GM12878 (cell line): ENCODE measurements around the gene KIR3DL2. TPM values are rescaled to one million over a fixed set of nuclear protein-coding genes. Genes with fewer than 3 reads are reported as not detected.
"Not testable (repeated sequence)": the region's sequence is repeated elsewhere in the genome, so short reads cannot be mapped to it uniquely, and the experiment has no call there.

Source experiments
- ATAC-seq: fragments of 200-7000 bp; cut with Tn5 transposase; 3 replicates; pipeline ENCODE4 v1.9.1; 2020; ENCODE audit warnings: mild to moderate bottlenecking, moderate library complexity
- BruUV-seq: library from RNA; stranded (reverse); fragments of 400-500 nt; replicated peaks from 2 replicates; lab custom pipeline; 2021; lab: Mats Ljungman, UMichigan
- CTCF ChIA-PET: fragments of 300-600 bp; sonication (Branson Sonifier 250); formaldehyde crosslinking; extraction: SDS; loops from one replicate; lab custom pipeline; 2021; ENCODE audit warnings: inconsistent platforms; lab: Yijun Ruan, JAX
- POLR2A ChIA-PET: fragments of 350-600 bp; formaldehyde crosslinking; extraction: SDS; loops from one replicate; lab custom pipeline; 2021; ENCODE audit warnings: inconsistent platforms; lab: Charles Lee
- RAD21 ChIA-PET: fragments of 300-600 bp; sonication (Branson Sonifier 250); formaldehyde crosslinking; loops from one replicate; lab custom pipeline; 2023; ENCODE audit warnings: antibody characterized with exemption; ENCODE audit not compliant: unreplicated experiment; lab: Charles Lee
- SMC1A ChIA-PET: fragments of 300-600 bp; sonication (Branson Sonifier 250); formaldehyde crosslinking; loops from one replicate; lab custom pipeline; 2023; ENCODE audit not compliant: unreplicated experiment, uncharacterized antibody; lab: Charles Lee
- DNase-seq: peaks from one replicate; pipeline ENCODE4 v3.0.0-alpha.2; 2011; ENCODE audit warnings: low read depth, low spot score
- FAIRE-seq: peaks from 3 replicates; lab custom pipeline; 2011; peaks lifted over from hg19 to GRCh38; lab: Jason Lieb, UNC
- H2AFZ ChIP-seq: 2 replicates; pipeline ENCODE4 v1.6.0; 2011; ENCODE audit warnings: low read depth, low read length, control low read depth; ENCODE audit not compliant: control insufficient read depth
- H3K27ac ChIP-seq: 2 replicates; pipeline ENCODE4 v1.5.1; 2011; ENCODE audit warnings: control low read depth; ENCODE audit not compliant: control insufficient read depth, insufficient read depth
- H3K27me3 ChIP-seq, 2 experiments: replicated peaks in 1 of 2; 2 replicates each; pipeline versions ENCODE4 v1.6.0 to v1.6.1; 2011; ENCODE audit warnings: low read length in 1 of 2; ENCODE audit not compliant: control insufficient read depth in 2 of 2, insufficient read depth in 2 of 2
- H3K36me3 ChIP-seq, 2 experiments: 2 replicates each; pipeline ENCODE4 v1.5.1; 2011; ENCODE audit warnings: low read length in 1 of 2; ENCODE audit not compliant: control insufficient read depth in 2 of 2, insufficient read depth in 2 of 2
- H3K4me1 ChIP-seq: 2 replicates; pipeline ENCODE4 v1.6.1; 2011; ENCODE audit warnings: mild to moderate bottlenecking, low read length, moderate library complexity, mixed read lengths; ENCODE audit not compliant: control insufficient read depth, insufficient read depth
- H3K4me2 ChIP-seq: 2 replicates; pipeline ENCODE4 v1.6.0; 2011; ENCODE audit warnings: control low read depth; ENCODE audit not compliant: control insufficient read depth, insufficient read depth
- H3K4me3 ChIP-seq: fragments of 200-600 bp; sonication (generic); 2 replicates; pipeline ENCODE4 v1.5.1; 2016
- H3K79me2 ChIP-seq: 2 replicates; pipeline ENCODE4 v1.6.0; 2011; ENCODE audit warnings: low read length; ENCODE audit not compliant: control insufficient read depth, insufficient read depth
- H3K9ac ChIP-seq: 2 replicates; pipeline ENCODE4 v1.8.0; 2011; ENCODE audit warnings: low read length, control low read depth, mixed read lengths; ENCODE audit not compliant: control insufficient read depth, insufficient read depth
- H3K9me3 ChIP-seq: replicated peaks from 3 replicates; pipeline ENCODE4 v1.5.1; 2011; ENCODE audit warnings: mild to moderate bottlenecking, low read length; ENCODE audit not compliant: control insufficient read depth, insufficient read depth
- H4K20me1 ChIP-seq: 2 replicates; pipeline ENCODE4 v1.6.0; 2011; ENCODE audit not compliant: control insufficient read depth, insufficient read depth
- ATF3 ChIP-seq: IDR thresholded peaks from 2 replicates; pipeline ENCODE4 v1.6.1; 2011; ENCODE audit warnings: low read depth, mild to moderate bottlenecking, low read length, moderate library complexity, borderline replicate concordance; ENCODE audit errors: extremely low read depth
- BACH1 ChIP-seq: fragments of 450-650 bp; IDR thresholded peaks from 2 replicates; pipeline ENCODE4 v1.6.1; 2017; ENCODE audit warnings: mild to moderate bottlenecking, borderline replicate concordance
- BMI1 ChIP-seq: fragments of 450-650 bp; IDR thresholded peaks from 2 replicates; pipeline ENCODE4 v1.6.1; 2016; ENCODE audit warnings: mild to moderate bottlenecking, moderate library complexity, borderline replicate concordance
- CBX5 ChIP-seq: sonication (generic); IDR thresholded peaks from 2 replicates; pipeline ENCODE4 v1.6.1; 2016; ENCODE audit warnings: low read depth, moderate library complexity, mild to moderate bottlenecking, inconsistent platforms
- ETV6 ChIP-seq, 2 experiments: fragments of 450-650 bp in 1 of 2; IDR thresholded peaks in 1 of 2; conservative IDR thresholded peaks in 1 of 2; 2 replicates each; pipeline ENCODE4 v1.6.1; 2014; ENCODE audit warnings: antibody characterized with exemption in 1 of 2, borderline replicate concordance in 1 of 2, low read depth in 1 of 2, mild to moderate bottlenecking in 1 of 2, moderate library complexity in 1 of 2
- FOXK2 ChIP-seq: fragments of 450-650 bp; IDR thresholded peaks from 2 replicates; pipeline ENCODE4 v1.6.1; 2017; ENCODE audit warnings: mild to moderate bottlenecking, moderate library complexity
- FOXM1 ChIP-seq: IDR thresholded peaks from 2 replicates; pipeline ENCODE4 v1.6.1; 2012; ENCODE audit warnings: low read depth, mild to moderate bottlenecking, inconsistent platforms, low read length, moderate library complexity
- KAT2A ChIP-seq: conservative IDR thresholded peaks from 2 replicates; pipeline ENCODE4 v1.6.1; 2011; ENCODE audit warnings: low read depth, low read length; ENCODE audit not compliant: control insufficient read depth
- KLF5 ChIP-seq: fragments of 450-650 bp; IDR thresholded peaks from 2 replicates; pipeline ENCODE4 v1.6.1; 2014; ENCODE audit warnings: mild to moderate bottlenecking; ENCODE audit not compliant: partially characterized antibody
- MTA3 ChIP-seq: IDR thresholded peaks from 2 replicates; pipeline ENCODE4 v1.6.1; 2012; ENCODE audit warnings: low read length, inconsistent platforms, borderline replicate concordance
- POLR2AphosphoS5 ChIP-seq: IDR thresholded peaks from 2 replicates; pipeline ENCODE4 v1.6.1; 2011; ENCODE audit warnings: mild to moderate bottlenecking, low read length, inconsistent platforms
- RAD21 ChIP-seq: IDR thresholded peaks from 2 replicates; pipeline ENCODE4 v1.6.1; 2011; ENCODE audit warnings: mild to moderate bottlenecking, low read depth, low read length, moderate library complexity; ENCODE audit not compliant: insufficient read depth
- RELA ChIP-seq: fragments of 450-650 bp; IDR thresholded peaks from 2 replicates; pipeline ENCODE4 v1.8.0; 2014; ENCODE audit warnings: borderline replicate concordance; ENCODE audit not compliant: partially characterized antibody
- SIN3A ChIP-seq: IDR thresholded peaks from 2 replicates; pipeline ENCODE4 v1.6.1; 2012; ENCODE audit warnings: low read depth, low read length, improper control_type of control experiment
- SP1 ChIP-seq: IDR thresholded peaks from one replicate; pipeline ENCODE4 v1.6.1; 2011; ENCODE audit warnings: low read depth, low read length
- TARDBP ChIP-seq: IDR thresholded peaks from 2 replicates; pipeline ENCODE4 v1.6.1; 2016; ENCODE audit warnings: borderline replicate concordance
- TCF3 ChIP-seq: IDR thresholded peaks from 2 replicates; pipeline ENCODE4 v1.6.1; 2012; ENCODE audit warnings: low read depth, mild to moderate bottlenecking, low read length, borderline replicate concordance; ENCODE audit not compliant: insufficient read depth
- WGBS: methylation state at CpG from one replicate; pipeline ENCODE4 v1.1.6; 2016; ENCODE audit warnings: low lambda C conversion rate; ENCODE audit not compliant: insufficient replicate concordance, insufficient coverage; ENCODE audit errors: missing lambda C conversion rate; 5-methylcytosine and 5-hydroxymethylcytosine counted together
- in situ Hi-C: fragments of 300-500 bp; cut with MboI; formaldehyde crosslinking; loops from 9 replicates; pipeline ENCODE4 v1.14.3; 2018; ENCODE audit warnings: mixed read lengths
- intact Hi-C: fragments of 100-400 bp; cut with micrococcal nuclease; formaldehyde crosslinking; loops from one replicate; pipeline ENCODE4 v1.14.2; 2022; ENCODE audit not compliant: unreplicated experiment
- polyA plus RNA-seq, 11 experiments: library from polyadenylated mRNA; depleted of rRNA in 4 of 11; unstranded in 6 of 11; stranded (reverse) in 5 of 11; fragments of >200 nt; fragmentation: Nextera tagmentation in 4 of 11; fragmentation: Illumina TruSeq in 1 of 11; extraction: Ambion mirVana in 4 of 11; extraction: Trizol in 1 of 11; gene quantifications; 1 replicate in 1 of 11; 2 replicates in 10 of 11; pipeline versions ENCODE4 v1.2.1 to v1.2.3, GENCODE V29; 2011 to 2016; ENCODE audit warnings: inconsistent platforms in 2 of 11, missing spikeins in 2 of 11, low read depth in 1 of 11
- total RNA-seq, 4 experiments: library from RNA; depleted of rRNA in 3 of 4; stranded (reverse); fragments of >200 nt in 3 of 4; fragmentation: Illumina TruSeq in 1 of 4; extraction: Trizol in 1 of 4; gene quantifications; 2 replicates each; pipeline versions ENCODE4 v1.2.1 to v1.2.3, GENCODE V29; 2013 to 2021
- TF ChIP-seq, protein P1 (sequence below): fragments of 450-650 bp; IDR thresholded peaks from 2 replicates; pipeline ENCODE4 v1.6.1; 2014; ENCODE audit warnings: mild to moderate bottlenecking

Gene KIR3DL2
- total and polyA plus RNA-seq, 10 of the 15 experiments (the other 5 are each of a cell fraction or from before 2014, with no cell fraction given), result 0.39 TPM; not detected in 9

DNA sequence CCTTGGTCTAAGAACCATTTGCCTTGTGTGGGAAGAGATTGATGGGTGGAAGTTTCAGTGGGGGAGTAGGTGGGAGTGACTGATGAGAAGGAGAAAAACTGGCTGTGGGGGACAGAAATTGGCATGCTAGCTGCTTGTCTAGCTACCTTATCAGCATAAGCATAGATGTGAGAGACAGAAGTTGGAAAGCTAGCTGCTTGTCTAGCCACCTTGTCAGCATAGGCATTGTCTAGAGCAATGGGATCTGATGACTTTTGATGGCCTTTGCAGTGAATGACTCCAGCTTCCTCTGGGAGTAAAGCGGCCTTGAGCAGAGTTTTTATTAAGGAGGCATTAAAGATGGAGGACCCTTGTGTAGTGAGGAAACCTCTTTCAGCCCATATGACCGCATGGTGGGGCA lies 45.8 kb downstream of the KIR3DL2 start:
- no peak overlapping the region for H2AFZ ChIP-seq
- CTCF ChIA-PET, result no interaction called here
- RAD21 ChIA-PET, result no interaction called here

DNA sequence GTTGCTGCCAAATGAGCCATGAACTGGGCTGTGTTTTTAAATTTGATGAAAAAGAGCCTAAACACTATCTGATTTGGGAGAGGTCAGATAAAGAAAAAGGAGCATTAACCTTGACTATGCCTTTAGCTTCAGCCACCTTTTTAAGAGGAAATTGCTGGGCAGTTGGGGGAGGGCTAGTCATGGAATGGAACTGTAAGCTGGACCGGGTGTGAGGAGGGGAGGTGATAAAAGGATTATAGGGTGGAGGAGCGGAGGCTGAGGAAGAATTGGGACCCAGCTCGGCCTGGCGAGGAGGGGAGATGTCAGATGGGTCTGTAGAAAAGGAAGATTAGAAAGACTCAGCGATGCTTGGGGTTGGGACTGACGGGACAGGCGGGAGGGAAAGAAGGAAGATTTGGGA lies 48.4 kb downstream of the KIR3DL2 start:
- H3K4me2 ChIP-seq, RAD21 ChIA-PET, H3K27me3 ChIP-seq, POLR2A ChIA-PET, DNase-seq, H3K4me1 ChIP-seq, CTCF ChIA-PET, FAIRE-seq, H3K9ac ChIP-seq, H3K79me2 ChIP-seq, H3K27ac ChIP-seq, H4K20me1 ChIP-seq, in situ Hi-C loops, SMC1A ChIA-PET, intact Hi-C loops, H3K4me3 ChIP-seq, H2AFZ ChIP-seq, ATAC-seq, H3K9me3 ChIP-seq, BruUV-seq, H3K36me3 ChIP-seq: not testable (repeated sequence)
- WGBS, result 41% methylated on average over 7 of the region's 7 CpGs

More for the DNA sequence above, 45.8 kb downstream of the KIR3DL2 start:
- no peaks in the 10 kb centered on the region for H4K20me1 ChIP-seq
- no peaks in the 10 kb centered on the region for H3K36me3 ChIP-seq
- TF ChIP-seq, protein P1, sequence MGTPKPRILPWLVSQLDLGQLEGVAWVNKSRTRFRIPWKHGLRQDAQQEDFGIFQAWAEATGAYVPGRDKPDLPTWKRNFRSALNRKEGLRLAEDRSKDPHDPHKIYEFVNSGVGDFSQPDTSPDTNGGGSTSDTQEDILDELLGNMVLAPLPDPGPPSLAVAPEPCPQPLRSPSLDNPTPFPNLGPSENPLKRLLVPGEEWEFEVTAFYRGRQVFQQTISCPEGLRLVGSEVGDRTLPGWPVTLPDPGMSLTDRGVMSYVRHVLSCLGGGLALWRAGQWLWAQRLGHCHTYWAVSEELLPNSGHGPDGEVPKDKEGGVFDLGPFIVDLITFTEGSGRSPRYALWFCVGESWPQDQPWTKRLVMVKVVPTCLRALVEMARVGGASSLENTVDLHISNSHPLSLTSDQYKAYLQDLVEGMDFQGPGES, result no peak
- TF ChIP-seq BMI1, result no peak
- no peak for TF ChIP-seq FOXK2
- no peak for TF ChIP-seq KAT2A
- TF ChIP-seq BACH1, result no peak
- no peak for TF ChIP-seq CBX5
- TF ChIP-seq ATF3, result no peak
- no peak for TF ChIP-seq TARDBP
- TF ChIP-seq FOXM1, result no peak
- TF ChIP-seq POLR2AphosphoS5, result no peak
- no peak for TF ChIP-seq RELA
- TF ChIP-seq KLF5, result no peak
- no peak for TF ChIP-seq ETV6 (conservative IDR thresholded peaks at IDR 0.05 in 1 of 2, IDR thresholded peaks at IDR 0.05 in 1 of 2; ENCODE audit: borderline replicate concordance in 1 of 2, low read depth in 1 of 2)
- no peak for TF ChIP-seq TCF3
- TF ChIP-seq MTA3, result no peak
- no peak for TF ChIP-seq SP1
- TF ChIP-seq SIN3A, result no peak
- TF ChIP-seq RAD21, result no peak
- SMC1A ChIA-PET, result no interaction called here
- POLR2A ChIA-PET, result interaction anchor here (0.6 kb wide), 1 partner anchor 130 kb away, joined by 4 read pairs; no protein-coding TSS in a partner anchor
- no peaks in the 10 kb centered on the region for H3K79me2 ChIP-seq
- no peak overlapping the region for H3K4me3 ChIP-seq
- H3K9me3 ChIP-seq, result no peaks in the 10 kb centered on the region
- 37% methylated on average over 2 of the region's 2 CpGs for WGBS
- ATAC-seq (no peak), DNase-seq (no peak), FAIRE-seq (no peak)
- in situ Hi-C loops (no loop called here), intact Hi-C loops (no loop called here)
- H3K4me2 ChIP-seq, result no peak overlapping the region
- H3K27me3 ChIP-seq, result no peaks in the 10 kb centered on the region
- no peaks in the 10 kb centered on the region for H3K4me1 ChIP-seq
- H3K27ac ChIP-seq, result no peak overlapping the region
- H3K9ac ChIP-seq, result no peak overlapping the region
- no TSS peak for BruUV-seq
